Measurements from ENCODE around the gene WDR33.

DNA sequence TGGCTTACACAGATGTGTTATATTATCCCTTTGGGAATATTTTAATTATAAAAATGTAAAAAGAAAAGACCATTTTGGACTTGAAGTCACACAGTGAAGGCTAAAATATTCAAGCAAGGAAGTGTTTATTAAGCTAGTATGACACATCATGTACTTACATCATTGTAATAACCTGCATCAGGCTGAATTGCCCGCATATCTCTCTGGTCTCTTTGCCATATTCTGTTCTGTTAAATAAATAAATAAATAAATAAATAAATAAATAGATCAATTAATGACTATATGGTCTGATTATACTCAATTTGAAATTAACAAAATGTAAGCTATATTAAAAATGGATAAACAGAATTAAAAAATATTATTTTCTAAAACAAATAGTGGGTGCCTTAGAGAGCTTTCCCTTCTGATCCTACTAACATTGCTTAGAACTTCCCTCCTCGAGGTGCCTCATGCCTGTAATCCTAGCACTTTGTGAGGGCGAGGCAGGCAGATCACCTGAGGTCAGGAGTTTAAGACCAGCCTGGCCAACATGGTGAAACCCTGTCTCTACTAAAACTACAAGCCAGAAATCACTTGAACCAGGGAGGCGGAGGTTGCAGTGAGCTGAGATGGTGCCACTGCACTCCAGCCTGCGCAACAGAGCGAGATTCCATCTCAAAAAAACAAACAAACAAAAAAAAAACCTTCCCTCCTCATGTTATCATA is 42.0 kb downstream of the WDR33 start:
- no peak for TF ChIP-seq POLR2G (IDR thresholded peaks at IDR 0.05; ENCODE audit: low read depth, low read length)
- TF ChIP-seq, protein P1, sequence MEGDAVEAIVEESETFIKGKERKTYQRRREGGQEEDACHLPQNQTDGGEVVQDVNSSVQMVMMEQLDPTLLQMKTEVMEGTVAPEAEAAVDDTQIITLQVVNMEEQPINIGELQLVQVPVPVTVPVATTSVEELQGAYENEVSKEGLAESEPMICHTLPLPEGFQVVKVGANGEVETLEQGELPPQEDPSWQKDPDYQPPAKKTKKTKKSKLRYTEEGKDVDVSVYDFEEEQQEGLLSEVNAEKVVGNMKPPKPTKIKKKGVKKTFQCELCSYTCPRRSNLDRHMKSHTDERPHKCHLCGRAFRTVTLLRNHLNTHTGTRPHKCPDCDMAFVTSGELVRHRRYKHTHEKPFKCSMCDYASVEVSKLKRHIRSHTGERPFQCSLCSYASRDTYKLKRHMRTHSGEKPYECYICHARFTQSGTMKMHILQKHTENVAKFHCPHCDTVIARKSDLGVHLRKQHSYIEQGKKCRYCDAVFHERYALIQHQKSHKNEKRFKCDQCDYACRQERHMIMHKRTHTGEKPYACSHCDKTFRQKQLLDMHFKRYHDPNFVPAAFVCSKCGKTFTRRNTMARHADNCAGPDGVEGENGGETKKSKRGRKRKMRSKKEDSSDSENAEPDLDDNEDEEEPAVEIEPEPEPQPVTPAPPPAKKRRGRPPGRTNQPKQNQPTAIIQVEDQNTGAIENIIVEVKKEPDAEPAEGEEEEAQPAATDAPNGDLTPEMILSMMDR (CRISPR knock-in tag; IDR thresholded peaks at IDR 0.05): no peak
- TF ChIP-seq NR2F1 (CRISPR knock-in tag; IDR thresholded peaks at IDR 0.05): no peak
- TF ChIP-seq TEAD3 (CRISPR knock-in tag; optimal IDR thresholded peaks at IDR 0.05; ENCODE audit: borderline replicate concordance): no peak
- no peak for TF ChIP-seq RFX5 (IDR thresholded peaks at IDR 0.05; ENCODE audit: low read depth, low read length)
- TF ChIP-seq ZBTB1 (CRISPR knock-in tag; IDR thresholded peaks at IDR 0.05; ENCODE audit: borderline replicate concordance): no peak
- TF ChIP-seq, protein P2, sequence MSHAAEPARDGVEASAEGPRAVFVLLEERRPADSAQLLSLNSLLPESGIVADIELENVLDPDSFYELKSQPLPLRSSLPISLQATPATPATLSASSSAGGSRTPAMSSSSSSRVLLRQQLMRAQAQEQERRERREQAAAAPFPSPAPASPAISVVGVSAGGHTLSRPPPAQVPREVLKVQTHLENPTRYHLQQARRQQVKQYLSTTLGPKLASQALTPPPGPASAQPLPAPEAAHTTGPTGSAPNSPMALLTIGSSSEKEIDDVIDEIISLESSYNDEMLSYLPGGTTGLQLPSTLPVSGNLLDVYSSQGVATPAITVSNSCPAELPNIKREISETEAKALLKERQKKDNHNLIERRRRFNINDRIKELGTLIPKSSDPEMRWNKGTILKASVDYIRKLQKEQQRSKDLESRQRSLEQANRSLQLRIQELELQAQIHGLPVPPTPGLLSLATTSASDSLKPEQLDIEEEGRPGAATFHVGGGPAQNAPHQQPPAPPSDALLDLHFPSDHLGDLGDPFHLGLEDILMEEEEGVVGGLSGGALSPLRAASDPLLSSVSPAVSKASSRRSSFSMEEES (CRISPR knock-in tag; IDR thresholded peaks at IDR 0.05): no peak
- TF ChIP-seq TAF1 (CRISPR knock-in tag; IDR thresholded peaks at IDR 0.05): no peak
- no peak for TF ChIP-seq HDAC1 (CRISPR knock-in tag; IDR thresholded peaks at IDR 0.05)
- no peak for TF ChIP-seq SATB2 (CRISPR knock-in tag; IDR thresholded peaks at IDR 0.05)
- no peak for TF ChIP-seq CREM (IDR thresholded peaks at IDR 0.05)
- TF ChIP-seq CREM (CRISPR knock-in tag; IDR thresholded peaks at IDR 0.05): no peak
- TF ChIP-seq JUND (CRISPR knock-in tag; IDR thresholded peaks at IDR 0.05): no peak
- no peak for TF ChIP-seq ZKSCAN8 (CRISPR knock-in tag; IDR thresholded peaks at IDR 0.05; ENCODE audit: borderline replicate concordance)
- TF ChIP-seq NFYC (CRISPR knock-in tag; IDR thresholded peaks at IDR 0.05): no peak
